ENCODE measurements around the gene MPP7. TPM values are rescaled to one million over a fixed set of nuclear protein-coding genes. Genes with fewer than 3 reads are reported as not detected.

Gene MPP7
- total and polyA plus RNA-seq, 3 donors from 2014 or later: 9.7 to 22.7 (median 10.8) TPM

DNA sequence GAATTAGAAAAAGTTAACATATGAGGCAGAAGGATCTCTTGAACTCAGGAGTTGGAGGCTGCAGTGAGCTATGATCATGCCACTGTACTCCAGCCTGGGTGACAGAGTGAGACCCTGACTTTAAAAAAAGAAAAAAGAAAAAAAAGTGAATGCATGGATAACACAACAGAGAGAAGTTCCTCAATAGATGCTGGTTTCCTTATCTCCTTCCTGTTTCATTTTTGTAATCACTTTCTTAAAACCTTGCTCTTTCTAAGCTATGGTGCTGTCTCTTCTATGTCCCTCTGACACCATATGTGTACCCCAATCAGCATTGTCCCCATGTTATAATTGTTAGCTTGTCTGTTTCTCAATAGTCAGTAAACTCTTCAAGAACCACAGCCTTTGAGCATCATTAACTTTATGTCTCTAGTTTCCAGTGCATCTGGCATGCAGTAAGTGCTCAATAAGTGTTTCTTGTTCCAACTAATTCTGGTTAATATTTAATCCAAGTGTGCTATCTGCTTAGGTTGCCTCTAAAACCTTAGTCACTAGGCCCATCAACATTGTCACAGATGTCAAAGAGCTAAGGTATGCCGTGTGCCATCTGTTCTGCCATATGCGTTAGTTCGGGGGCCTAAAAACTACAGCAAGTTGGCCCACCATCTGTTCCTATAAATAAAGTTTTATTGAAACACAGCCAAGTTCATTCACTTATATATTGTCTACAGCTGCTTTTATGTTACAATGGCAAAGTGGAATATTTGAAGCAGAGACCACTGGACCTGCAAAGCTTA lies 36.2 kb downstream of the MPP7 start:
- intact Hi-C loops (cut with DNase I; ENCODE audit: low total_unique reads): no loop called here
- TF ChIP-seq CTCF (IDR thresholded peaks at IDR 0.05): no peak
- TF ChIP-seq POLR2A (IDR thresholded peaks at IDR 0.05): no peak
- Histone ChIP-seq H3K36me3 (ENCODE audit: low read depth, missing control alignments) (no peaks in the 10 kb centered on the region), H3K4me1 (no peaks in the 10 kb centered on the region), H3K27me3 (no peaks in the 10 kb centered on the region), H3K4me3 (no peak overlapping the region), H3K27ac (no peak overlapping the region), H3K9me3 (no peaks in the 10 kb centered on the region)
- DNase-seq: no peak
- 95 to 96% methylated on average over 3 of the region's 3 CpGs for WGBS, 2 donors

- 70 to 71% methylated on average over 10 of the region's 10 CpGs for WGBS, 2 donors
- Histone ChIP-seq H3K4me3 (no peak overlapping the region), H3K4me1 (no peaks in the 10 kb centered on the region), H3K9me3 (no peaks in the 10 kb centered on the region), H3K27ac (no peak overlapping the region), H3K27me3 (no peaks in the 10 kb centered on the region), H3K36me3 (ENCODE audit: low read depth, missing control alignments) (no peaks in the 10 kb centered on the region)
- no peak for DNase-seq
- intact Hi-C loops (cut with DNase I; ENCODE audit: low total_unique reads): no loop called here
- TF ChIP-seq CTCF (IDR thresholded peaks at IDR 0.05): no peak
- TF ChIP-seq POLR2A (IDR thresholded peaks at IDR 0.05): no peak
These were observed 39.6 kb downstream of the MPP7 start for GRCh38 chr10:28263136-28263857.

- WGBS, 2 donors: 94 to 97% methylated on average over 2 of the region's 2 CpGs
- no peaks in the 10 kb centered on the region for H3K4me1 ChIP-seq
- intact Hi-C loops (cut with DNase I; ENCODE audit: low total_unique reads): no loop called here
These were observed 46.1 kb downstream of the MPP7 start for GRCh38 chr10:28256776-28257175.

DNA sequence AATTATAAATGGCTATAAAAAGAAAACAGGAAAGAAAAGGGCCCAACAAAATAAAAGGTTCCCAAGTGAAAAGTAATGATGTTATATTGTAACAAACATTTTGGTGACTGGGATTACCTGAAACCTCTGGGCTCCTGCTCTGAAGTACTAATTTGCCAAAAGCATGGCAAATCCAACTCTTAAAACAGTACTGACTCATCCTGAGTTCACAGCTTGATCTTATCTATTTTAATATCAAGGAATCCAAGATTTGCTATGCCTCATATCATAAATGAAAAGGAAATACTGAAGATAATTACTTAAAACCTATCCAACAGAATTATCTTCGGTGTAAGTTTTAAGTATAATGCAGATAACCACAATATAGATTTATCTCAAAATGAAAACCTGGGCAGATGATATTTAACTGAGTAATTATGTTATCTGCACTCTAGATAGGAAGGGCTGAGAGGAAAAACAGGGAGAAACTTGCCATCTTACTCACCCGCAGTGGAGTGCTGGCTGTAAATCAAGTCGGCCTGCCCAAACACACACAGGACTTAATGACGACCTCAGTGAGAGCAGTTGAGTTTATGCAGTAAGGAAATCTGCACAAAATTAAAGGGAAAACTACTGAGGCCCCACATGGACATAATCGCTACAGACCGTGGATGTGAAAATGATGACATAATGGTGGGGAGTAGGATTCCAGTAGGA lies 48.4 kb downstream of the MPP7 start:
- 40 to 51% methylated on average over 6 of the region's 6 CpGs for WGBS, 2 donors
- DNase-seq: no peak
- Histone ChIP-seq H3K36me3 (ENCODE audit: low read depth, missing control alignments) (no peaks in the 10 kb centered on the region), H3K4me3 (no peak overlapping the region), H3K27me3 (no peaks in the 10 kb centered on the region), H3K27ac (no peak overlapping the region), H3K4me1 (no peaks in the 10 kb centered on the region), H3K9me3 (no peaks in the 10 kb centered on the region)
- TF ChIP-seq POLR2A (IDR thresholded peaks at IDR 0.05) (no peak), CTCF (IDR thresholded peaks at IDR 0.05) (no peak)
- intact Hi-C loops (cut with DNase I; ENCODE audit: low total_unique reads): no loop called here

More at GRCh38 chr10:28256776-28257175, 46.1 kb downstream of the MPP7 start:
- Histone ChIP-seq H3K9me3 (no peaks in the 10 kb centered on the region), H3K27me3 (no peaks in the 10 kb centered on the region), H3K27ac (no peak overlapping the region), H3K4me3 (no peak overlapping the region), H3K36me3 (ENCODE audit: low read depth, missing control alignments) (no peaks in the 10 kb centered on the region)
- no peak for TF ChIP-seq POLR2A (IDR thresholded peaks at IDR 0.05)
- TF ChIP-seq CTCF (IDR thresholded peaks at IDR 0.05): no peak
- no peak for DNase-seq

All from testis (tissue), 3 donors.